H9 (cell line): ENCODE results near the gene IFI44L. TPM values are rescaled to one million over a fixed set of nuclear protein-coding genes. Genes with fewer than 3 reads are reported as not detected.

ENCODE experiments used
- DNase-seq: peaks from one replicate; pipeline ENCODE4 v3.0.0-alpha.2; 2017
- H2AFZ ChIP-seq: one replicate; pipeline ENCODE4 v1.6.1; 2013; ENCODE audit warnings: mild to moderate bottlenecking, low read length, control low read depth, moderate library complexity
- H2AK5ac ChIP-seq: 2 replicates; pipeline ENCODE4 v1.6.1; 2013; ENCODE audit warnings: low read length, control low read depth, mixed read lengths; ENCODE audit not compliant: insufficient read length
- H2BK120ac ChIP-seq: one replicate; pipeline ENCODE4 v1.6.1; 2013; ENCODE audit warnings: low read depth, mild to moderate bottlenecking, low read length, control low read depth, inconsistent platforms; ENCODE audit not compliant: poor library complexity, severe bottlenecking
- H2BK12ac ChIP-seq: 2 replicates; pipeline ENCODE4 v1.6.1; 2013; ENCODE audit warnings: low read length, control low read depth, mixed read lengths, low read depth; ENCODE audit not compliant: insufficient read length
- H2BK15ac ChIP-seq: 2 replicates; pipeline ENCODE4 v1.6.1; 2013; ENCODE audit warnings: low read depth, low read length, control low read depth
- H2BK20ac ChIP-seq: one replicate; pipeline ENCODE4 v1.6.1; 2013; ENCODE audit warnings: low read depth, mild to moderate bottlenecking, low read length, control low read depth, inconsistent platforms; ENCODE audit not compliant: poor library complexity, severe bottlenecking
- H2BK5ac ChIP-seq: 2 replicates; pipeline ENCODE4 v1.6.1; 2013; ENCODE audit warnings: low read length, control low read depth, mixed read lengths; ENCODE audit not compliant: insufficient read length
- H3K14ac ChIP-seq: 2 replicates; pipeline ENCODE4 v1.6.1; 2013; ENCODE audit warnings: low read length, control low read depth; ENCODE audit not compliant: insufficient read depth
- H3K18ac ChIP-seq: 2 replicates; pipeline ENCODE4 v1.6.1; 2013; ENCODE audit warnings: low read depth, mild to moderate bottlenecking, mixed read lengths, low read length, control low read depth; ENCODE audit not compliant: insufficient read length
- H3K23ac ChIP-seq: 2 replicates; pipeline ENCODE4 v1.6.1; 2013; ENCODE audit warnings: low read length, control low read depth, mixed read lengths, low read depth; ENCODE audit not compliant: insufficient read length
- H3K23me2 ChIP-seq: 2 replicates; pipeline ENCODE4 v1.6.1; 2013; ENCODE audit warnings: low read depth, mild to moderate bottlenecking, mixed read lengths, low read length, control low read depth; ENCODE audit not compliant: insufficient read length, poor library complexity, severe bottlenecking
- H3K27ac ChIP-seq: 2 replicates; pipeline ENCODE4 v1.5.1; 2013; ENCODE audit warnings: low read length, control low read depth, mixed read lengths, low read depth; ENCODE audit not compliant: insufficient read length
- H3K27me3 ChIP-seq: 2 replicates; pipeline ENCODE4 v1.6.1; 2013; ENCODE audit warnings: low read length, control low read depth, inconsistent platforms; ENCODE audit not compliant: insufficient read depth
- H3K4ac ChIP-seq: 2 replicates; pipeline ENCODE4 v1.6.1; 2013; ENCODE audit warnings: low read depth, mild to moderate bottlenecking, control low read depth, inconsistent platforms, low read length, moderate library complexity
- H3K4me1 ChIP-seq: 2 replicates; pipeline ENCODE4 v1.6.1; 2013; ENCODE audit warnings: low read length, control low read depth, inconsistent platforms; ENCODE audit not compliant: insufficient read depth
- H3K4me2 ChIP-seq: 2 replicates; pipeline ENCODE4 v1.6.1; 2013; ENCODE audit warnings: low read length, control low read depth, mixed read lengths; ENCODE audit not compliant: insufficient read length, insufficient read depth
- H3K56ac ChIP-seq: 2 replicates; pipeline ENCODE4 v1.6.1; 2013; ENCODE audit warnings: low read depth, mild to moderate bottlenecking, mixed read lengths, low read length, control low read depth; ENCODE audit not compliant: insufficient read length
- H3K79me1 ChIP-seq: 2 replicates; pipeline ENCODE4 v1.6.1; 2013; ENCODE audit warnings: low read depth, mild to moderate bottlenecking, moderate library complexity, low read length, control low read depth, inconsistent platforms; ENCODE audit not compliant: insufficient read depth, poor library complexity, severe bottlenecking
- H3K79me2 ChIP-seq: 2 replicates; pipeline ENCODE4 v1.6.1; 2013; ENCODE audit warnings: low read length, control low read depth, inconsistent platforms; ENCODE audit not compliant: insufficient read depth
- H3K9ac ChIP-seq: 2 replicates; pipeline ENCODE4 v1.6.1; 2013; ENCODE audit warnings: low read length, control low read depth, mixed read lengths; ENCODE audit not compliant: insufficient read length; ENCODE audit errors: extremely low read depth
- H3K9me3 ChIP-seq: one replicate; pipeline ENCODE4 v1.6.1; 2013; ENCODE audit warnings: low read depth, low read length, inconsistent platforms; ENCODE audit not compliant: control insufficient read depth
- H3T11ph ChIP-seq: one replicate; pipeline ENCODE4 v1.6.1; 2013; ENCODE audit warnings: mild to moderate bottlenecking, low read length, control low read depth, inconsistent platforms
- H4K20me1 ChIP-seq: one replicate; pipeline ENCODE4 v1.6.1; 2013; ENCODE audit not compliant: control insufficient read depth, insufficient read length, insufficient read depth
- H4K5ac ChIP-seq: 2 replicates; pipeline ENCODE4 v1.6.1; 2013; ENCODE audit warnings: low read depth, mild to moderate bottlenecking, mixed read lengths, low read length, control low read depth; ENCODE audit not compliant: insufficient read length
- H4K8ac ChIP-seq: replicated peaks from 2 replicates; pipeline ENCODE4 v1.6.1; 2013; ENCODE audit warnings: low read length, control low read depth, mixed read lengths, low read depth; ENCODE audit not compliant: insufficient read length
- H4K91ac ChIP-seq: 2 replicates; pipeline ENCODE4 v1.6.1; 2013; ENCODE audit warnings: low read depth, mild to moderate bottlenecking, moderate library complexity, mixed read lengths, low read length, control low read depth; ENCODE audit not compliant: insufficient read length
- H3K27ac Mint-ChIP-seq, 3 experiments: 2 replicates in 2 of 3; 3 replicates in 1 of 3; pipeline ENCODE4 v1.8.0; 2020 to 2021; ENCODE audit warnings: mixed read lengths in 3 of 3, mild to moderate bottlenecking in 1 of 3, moderate library complexity in 1 of 3
- H3K27me3 Mint-ChIP-seq: 2 replicates; pipeline ENCODE4 v1.8.0; 2021; ENCODE audit warnings: low read depth, mild to moderate bottlenecking, moderate library complexity, mixed read lengths
- H3K36me3 Mint-ChIP-seq, 3 experiments: 2 replicates in 2 of 3; 3 replicates in 1 of 3; pipeline ENCODE4 v1.8.0; 2020 to 2021; ENCODE audit warnings: low read depth in 3 of 3, mixed read lengths in 3 of 3; ENCODE audit not compliant: insufficient read depth in 1 of 3
- H3K4me1 Mint-ChIP-seq, 2 experiments: 2 replicates each; pipeline ENCODE4 v1.8.0; 2020; ENCODE audit warnings: mixed read lengths in 2 of 2
- H3K4me3 Mint-ChIP-seq, 2 experiments: 2 replicates in 1 of 2; 3 replicates in 1 of 2; pipeline ENCODE4 v1.8.0; 2020 to 2021; ENCODE audit warnings: mild to moderate bottlenecking in 2 of 2, mixed read lengths in 2 of 2, moderate library complexity in 1 of 2
- H3K9me3 Mint-ChIP-seq, 2 experiments: 2 replicates in 1 of 2; 3 replicates in 1 of 2; pipeline ENCODE4 v1.8.0; 2020; ENCODE audit warnings: mild to moderate bottlenecking in 2 of 2, mixed read lengths in 2 of 2, moderate library complexity in 1 of 2
- CTCF ChIP-seq: fragments of 200-600 bp; sonication (generic); conservative IDR thresholded peaks from 3 replicates; pipeline ENCODE4 v1.8.0; 2021; ENCODE audit warnings: antibody characterized with exemption, mild to moderate bottlenecking
- WGBS: extraction: QIAGEN DNeasy Blood & Tissue Kit; methylation state at CpG from one replicate; pipeline ENCODE4 v1.1.7; 2013; ENCODE audit warnings: missing lambda C conversion rate, low lambda C conversion rate, mixed read lengths; ENCODE audit not compliant: insufficient read length; ENCODE audit errors: extremely low coverage; 5-methylcytosine and 5-hydroxymethylcytosine counted together
- total RNA-seq: library from RNA; stranded (reverse); gene quantifications from 2 replicates; pipeline ENCODE4 v1.2.1, GENCODE V29; 2021

IFI44L gene
- total RNA-seq, 1 experiment from 2014 or later = not detected

GRCh38 chr1:78681265-78681664, 61.0 kb downstream of the IFI44L start:
- H4K5ac ChIP-seq = no peak overlapping the region
- no peak overlapping the region for H3K9ac ChIP-seq
- H3K27ac Mint-ChIP-seq = no peak overlapping the region
- H3K79me1 ChIP-seq = no peaks in the 10 kb centered on the region
- no peaks in the 10 kb centered on the region for H3K79me2 ChIP-seq
- H3K14ac ChIP-seq = no peak overlapping the region
- no peak overlapping the region for H3K27ac ChIP-seq
- no peaks in the 10 kb centered on the region for H4K20me1 ChIP-seq
- no peak overlapping the region for H2BK12ac ChIP-seq
- H3T11ph ChIP-seq = no peak overlapping the region
- no peak overlapping the region for H2BK5ac ChIP-seq
- DNase-seq = no peak
- H3K36me3 Mint-ChIP-seq = no peaks in the 10 kb centered on the region
- peaks cover 2% of the 10 kb centered on the region; the same call in 1 of the 2 replicates for H3K27me3 Mint-ChIP-seq
- H2AFZ ChIP-seq = no peak overlapping the region
- TF ChIP-seq CTCF = no peak
- no peaks in the 10 kb centered on the region for H3K27me3 ChIP-seq
- no peak overlapping the region for H3K4me2 ChIP-seq
- H4K8ac ChIP-seq = no peak overlapping the region
- H2BK120ac ChIP-seq = no peak overlapping the region
- H3K23ac ChIP-seq = no peak overlapping the region
- no CpG with 5 or more reads among the region's 2 CpGs for WGBS
- no peaks in the 10 kb centered on the region for H3K4me1 Mint-ChIP-seq
- no peak overlapping the region for H3K4me3 Mint-ChIP-seq
- H3K4ac ChIP-seq = no peak overlapping the region
- H3K18ac ChIP-seq = no peak overlapping the region
- H3K23me2 ChIP-seq = no peaks in the 10 kb centered on the region
- H3K9me3 ChIP-seq = no peaks in the 10 kb centered on the region
- no peak overlapping the region for H2BK15ac ChIP-seq
- no peaks in the 10 kb centered on the region for H3K4me1 ChIP-seq
- H3K56ac ChIP-seq = no peak overlapping the region
- H2BK20ac ChIP-seq = no peak overlapping the region
- no peaks in the 10 kb centered on the region; a peak in 1 of 5 replicates for H3K9me3 Mint-ChIP-seq
- H4K91ac ChIP-seq = no peak overlapping the region
- no peak overlapping the region for H2AK5ac ChIP-seq
